LNCaP clone FGC (cell line): ENCODE results near the gene CENPP.
A peak's percentile ranks its signal among the peaks of the same experiment; 100 is the strongest.

ENCODE experiments used
- DNase-seq: peaks from one replicate; pipeline ENCODE4 v3.0.0-alpha.2; 2011; ENCODE audit warnings: low read depth
- H3K4me3 ChIP-seq: 2 replicates; pipeline ENCODE4 v1.5.1; 2011; ENCODE audit warnings: mild to moderate bottlenecking, low read depth, low read length, control low read depth
- CTCF ChIP-seq: IDR thresholded peaks from 2 replicates; pipeline ENCODE4 v1.5.1; 2012; ENCODE audit warnings: mild to moderate bottlenecking; ENCODE audit not compliant: control insufficient read depth, insufficient read depth; ENCODE audit errors: extremely low read depth

The CENPP gene

GRCh38 chr9:92439921-92440750, 114.4 kb downstream of the CENPP start:
- TF ChIP-seq CTCF: no peak
- no peak overlapping the region for H3K4me3 ChIP-seq
- DNase-seq: no peak

- no peak for DNase-seq
- no peak overlapping the region for H3K4me3 ChIP-seq
- no peak for TF ChIP-seq CTCF
Observed at GRCh38 chr9:92440751-92441046, 114.9 kb downstream of the CENPP start.

GRCh38 chr9:92444841-92445240, 119.1 kb downstream of the CENPP start:
- no peak for DNase-seq
- H3K4me3 ChIP-seq: no peak overlapping the region
- TF ChIP-seq CTCF: no peak

GRCh38 chr9:92446536-92446935, 120.8 kb downstream of the CENPP start:
- no peak overlapping the region for H3K4me3 ChIP-seq
- no peak for DNase-seq
- TF ChIP-seq CTCF: no peak

GRCh38 chr9:92455217-92455616, 129.5 kb downstream of the CENPP start:
- H3K4me3 ChIP-seq: no peak overlapping the region
- peak; percentile 35; the same call in 1 of the 2 replicates for TF ChIP-seq CTCF
- no peak for DNase-seq

- no peak overlapping the region for H3K4me3 ChIP-seq
- TF ChIP-seq CTCF: no peak
- no peak for DNase-seq
Observed at GRCh38 chr9:92457576-92457975, 131.8 kb downstream of the CENPP start.

GRCh38 chr9:92463387-92463786, 137.6 kb downstream of the CENPP start:
- no peak for TF ChIP-seq CTCF
- no peak overlapping the region for H3K4me3 ChIP-seq
- no peak for DNase-seq
